ENCODE measurements around the gene SLMAP. TPM values are rescaled to one million over a fixed set of nuclear protein-coding genes. Genes with fewer than 3 reads are reported as not detected.

Gene SLMAP
- total RNA-seq, 4 donors from 2014 or later = 81.1 to 113 (median 97.1) TPM

DNA sequence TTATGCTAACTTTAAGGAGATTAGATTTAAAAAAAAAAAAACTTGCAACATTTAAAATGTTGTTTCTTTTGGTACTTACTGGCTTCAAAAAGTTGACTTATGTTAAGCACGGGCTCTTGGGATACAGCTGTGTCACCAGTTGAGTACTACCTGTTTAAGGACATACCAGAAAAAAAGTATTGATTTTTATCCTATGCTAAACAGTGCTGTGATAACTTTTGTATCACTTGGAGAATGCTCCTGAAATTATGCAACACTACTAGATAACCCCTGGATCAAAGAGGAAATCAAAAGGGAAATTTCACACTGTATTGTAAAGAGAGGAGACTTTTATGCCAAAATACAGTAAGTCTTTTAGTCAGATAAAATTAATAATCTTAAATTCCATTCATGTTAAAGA is 77.7 kb downstream of the SLMAP start:
- in situ Hi-C loops (cut with MboI; ENCODE audit: low sequenced_read_pairs in 4 of 4) = no loop called here
- intact Hi-C loops (cut with DNase I; ENCODE audit: low total_unique reads) = no loop called here
- no peaks in the 10 kb centered on the region for H3K27me3 ChIP-seq
- ATAC-seq (no peak), DNase-seq (no peak)
- H3K36me3 ChIP-seq = no peaks in the 10 kb centered on the region
- H3K27ac ChIP-seq = no peak overlapping the region
- no peaks in the 10 kb centered on the region for H3K9me3 ChIP-seq
- TF ChIP-seq, protein P1, sequence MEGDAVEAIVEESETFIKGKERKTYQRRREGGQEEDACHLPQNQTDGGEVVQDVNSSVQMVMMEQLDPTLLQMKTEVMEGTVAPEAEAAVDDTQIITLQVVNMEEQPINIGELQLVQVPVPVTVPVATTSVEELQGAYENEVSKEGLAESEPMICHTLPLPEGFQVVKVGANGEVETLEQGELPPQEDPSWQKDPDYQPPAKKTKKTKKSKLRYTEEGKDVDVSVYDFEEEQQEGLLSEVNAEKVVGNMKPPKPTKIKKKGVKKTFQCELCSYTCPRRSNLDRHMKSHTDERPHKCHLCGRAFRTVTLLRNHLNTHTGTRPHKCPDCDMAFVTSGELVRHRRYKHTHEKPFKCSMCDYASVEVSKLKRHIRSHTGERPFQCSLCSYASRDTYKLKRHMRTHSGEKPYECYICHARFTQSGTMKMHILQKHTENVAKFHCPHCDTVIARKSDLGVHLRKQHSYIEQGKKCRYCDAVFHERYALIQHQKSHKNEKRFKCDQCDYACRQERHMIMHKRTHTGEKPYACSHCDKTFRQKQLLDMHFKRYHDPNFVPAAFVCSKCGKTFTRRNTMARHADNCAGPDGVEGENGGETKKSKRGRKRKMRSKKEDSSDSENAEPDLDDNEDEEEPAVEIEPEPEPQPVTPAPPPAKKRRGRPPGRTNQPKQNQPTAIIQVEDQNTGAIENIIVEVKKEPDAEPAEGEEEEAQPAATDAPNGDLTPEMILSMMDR (IDR thresholded peaks at IDR 0.05 in 4 of 5, conservative IDR thresholded peaks at IDR 0.05 in 1 of 5) = no peak
- TF ChIP-seq POLR2A (IDR thresholded peaks at IDR 0.05) = no peak
- H3K4me3 ChIP-seq = no peak overlapping the region
- H3K4me1 ChIP-seq = peaks cover 10 to 16% of the 10 kb centered on the region in 2 donors

DNA sequence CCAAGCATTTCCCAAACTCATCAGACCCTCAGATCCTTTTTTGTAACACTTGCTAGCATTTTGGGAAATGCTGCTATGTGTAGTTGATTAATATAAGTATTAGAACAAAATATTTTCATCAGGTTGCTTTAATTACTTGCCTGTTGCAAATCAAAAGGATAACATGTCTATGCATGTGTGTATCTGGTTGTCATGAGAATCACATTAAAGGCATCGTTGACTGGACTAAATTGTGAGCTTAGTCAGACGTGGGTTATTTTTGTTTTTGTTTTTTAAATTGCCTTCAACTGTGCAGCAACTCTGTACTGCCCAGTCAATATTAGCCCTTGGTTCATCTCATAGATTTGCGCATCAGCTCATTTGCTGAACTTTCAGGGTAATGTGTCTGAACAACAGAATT is 81.6 kb downstream of the SLMAP start:
- DNase-seq (no peak), ATAC-seq (no peak)
- no peaks in the 10 kb centered on the region for H3K27me3 ChIP-seq
- H3K9me3 ChIP-seq = no peaks in the 10 kb centered on the region
- H3K4me1 ChIP-seq = peaks cover 8 to 9% of the 10 kb centered on the region in 2 donors
- TF ChIP-seq, protein P1 (IDR thresholded peaks at IDR 0.05 in 4 of 5, conservative IDR thresholded peaks at IDR 0.05 in 1 of 5) = no peak
- no peak for TF ChIP-seq POLR2A (IDR thresholded peaks at IDR 0.05)
- in situ Hi-C loops (cut with MboI; ENCODE audit: low sequenced_read_pairs in 4 of 4) = no loop called here
- no peak overlapping the region for H3K4me3 ChIP-seq
- intact Hi-C loops (cut with DNase I; ENCODE audit: low total_unique reads) = no loop called here
- H3K27ac ChIP-seq = no peak overlapping the region
- H3K36me3 ChIP-seq = no peaks in the 10 kb centered on the region

DNA sequence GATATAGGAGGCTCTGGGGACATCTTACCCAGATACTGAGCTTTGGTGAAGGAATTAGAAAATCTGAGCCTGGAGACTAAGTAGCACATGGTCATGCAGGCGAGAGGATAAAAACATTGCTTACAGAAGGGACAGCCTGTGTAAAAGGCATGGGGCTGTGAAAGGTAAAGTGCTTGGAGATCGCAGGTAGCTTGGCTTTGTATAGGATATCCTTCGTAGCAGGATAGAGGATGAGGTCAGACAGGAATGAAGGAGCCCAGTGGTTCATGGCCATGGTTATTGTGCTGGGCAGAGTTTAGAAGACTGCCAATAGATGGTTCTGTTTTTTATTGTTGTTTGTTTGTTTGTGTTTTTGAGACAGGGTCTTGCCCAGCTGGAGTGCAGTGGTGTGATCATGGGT is 82.5 kb downstream of the SLMAP start:
- no peak for ATAC-seq
- Histone ChIP-seq H3K4me1 (peaks cover 3 to 8% of the 10 kb centered on the region in 2 donors), H3K27me3 (no peaks in the 10 kb centered on the region), H3K9me3 (no peaks in the 10 kb centered on the region), H3K4me3 (no peak overlapping the region), H3K36me3 (no peaks in the 10 kb centered on the region), H3K27ac (no peak overlapping the region)
- DNase-seq = no peak
- intact Hi-C loops (cut with DNase I; ENCODE audit: low total_unique reads) = no loop called here
- in situ Hi-C loops (cut with MboI; ENCODE audit: low sequenced_read_pairs in 4 of 4) = no loop called here
- no peak for TF ChIP-seq POLR2A (IDR thresholded peaks at IDR 0.05)
- TF ChIP-seq, protein P1 (IDR thresholded peaks at IDR 0.05 in 4 of 5, conservative IDR thresholded peaks at IDR 0.05 in 1 of 5) = no peak

DNA sequence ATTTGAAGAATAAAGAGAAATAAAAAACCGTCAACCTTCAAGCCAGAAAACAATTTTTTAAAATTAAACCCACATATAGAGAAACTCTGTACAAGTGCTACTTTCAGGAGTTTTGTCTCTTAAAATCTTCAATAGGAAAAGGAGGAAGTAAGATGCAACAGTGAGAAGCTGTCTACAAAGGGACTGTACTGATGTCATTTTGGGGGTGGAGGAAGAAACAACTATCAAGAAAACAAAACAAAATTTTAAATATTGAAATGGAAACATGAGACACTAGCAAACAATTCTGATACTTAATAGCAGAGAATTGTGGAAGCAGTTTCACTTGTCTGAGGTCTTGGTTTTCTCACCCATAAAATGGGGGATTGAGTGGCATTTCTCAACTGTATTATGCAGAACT is 84.4 kb downstream of the SLMAP start:
- H3K9me3 ChIP-seq = no peaks in the 10 kb centered on the region
- intact Hi-C loops (cut with DNase I; ENCODE audit: low total_unique reads) (no loop called here), in situ Hi-C loops (cut with MboI; ENCODE audit: low sequenced_read_pairs in 4 of 4) (no loop called here)
- no peak overlapping the region for H3K4me3 ChIP-seq
- DNase-seq (no peak), ATAC-seq (no peak)
- H3K36me3 ChIP-seq = peaks cover 0 to 2% of the 10 kb centered on the region in 2 donors
- H3K4me1 ChIP-seq = peaks cover 3 to 8% of the 10 kb centered on the region in 2 donors
- TF ChIP-seq POLR2A (IDR thresholded peaks at IDR 0.05) = no peak
- TF ChIP-seq, protein P1 (IDR thresholded peaks at IDR 0.05 in 4 of 5, conservative IDR thresholded peaks at IDR 0.05 in 1 of 5) = no peak
- H3K27me3 ChIP-seq = no peaks in the 10 kb centered on the region
- H3K27ac ChIP-seq = no peak overlapping the region

DNA sequence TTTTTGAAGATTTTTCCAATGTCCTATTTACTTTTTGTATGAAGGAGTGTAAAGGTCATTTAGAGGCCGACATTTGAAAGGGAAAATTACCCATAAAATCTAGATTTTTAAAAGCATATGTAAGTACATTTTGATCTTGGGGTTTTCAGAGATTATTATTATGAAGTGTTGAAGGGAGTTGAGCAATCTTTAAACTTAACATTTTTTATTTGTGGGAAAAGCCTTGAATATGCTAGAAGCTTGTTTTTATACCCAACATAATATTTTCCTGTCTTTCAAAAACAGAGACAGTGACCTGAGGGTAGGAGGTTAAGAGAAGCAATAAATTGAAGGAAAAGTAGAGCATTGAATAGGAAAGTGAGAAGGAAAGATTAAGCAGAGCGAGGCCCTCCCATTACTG is 85.7 kb downstream of the SLMAP start:
- Histone ChIP-seq H3K4me1 (peaks cover 3 to 5% of the 10 kb centered on the region in 2 donors), H3K27ac (no peak overlapping the region), H3K4me3 (no peak overlapping the region), H3K9me3 (no peaks in the 10 kb centered on the region), H3K27me3 (no peaks in the 10 kb centered on the region), H3K36me3 (peaks cover 0 to 4% of the 10 kb centered on the region in 2 donors)
- in situ Hi-C loops (cut with MboI; ENCODE audit: low sequenced_read_pairs in 4 of 4) = no loop called here
- TF ChIP-seq POLR2A (IDR thresholded peaks at IDR 0.05) = no peak
- TF ChIP-seq, protein P1 (IDR thresholded peaks at IDR 0.05 in 4 of 5, conservative IDR thresholded peaks at IDR 0.05 in 1 of 5) = no peak
- DNase-seq = no peak
- ATAC-seq = no peak
- intact Hi-C loops (cut with DNase I; ENCODE audit: low total_unique reads) = no loop called here
